HG03060 (cell line): ENCODE results near the gene TMC5.
"Not testable (repeated sequence)": the region's sequence is repeated elsewhere in the genome, so short reads cannot be mapped to it uniquely, and the experiment has no call there.

Experiments
- ATAC-seq: cut with Tn5 transposase; IDR thresholded peaks from one replicate; pipeline ENCODE4 v1.9.1; 2021; ENCODE audit warnings: low read depth, moderate number of reproducible peaks; ENCODE audit not compliant: unreplicated experiment

The TMC5 gene

DNA sequence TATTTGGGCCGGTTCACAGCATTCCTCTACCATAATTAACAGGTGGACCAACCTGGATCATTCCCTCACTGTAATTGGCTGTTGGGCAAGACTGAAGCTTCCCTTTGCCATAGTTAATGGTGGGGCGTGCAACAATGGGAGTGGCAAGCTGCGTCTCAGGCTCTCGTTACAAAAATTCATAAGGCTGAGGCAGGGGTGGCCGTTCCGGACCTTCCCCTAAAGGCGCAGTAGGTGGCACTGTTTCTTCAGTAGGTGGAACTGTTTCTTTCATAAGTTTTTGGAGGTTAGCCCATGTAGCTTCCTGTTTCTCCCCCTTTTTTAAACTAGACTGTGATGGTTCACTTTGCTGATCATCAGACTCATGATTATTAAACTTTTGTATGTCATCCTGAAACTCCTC is 17.0 kb upstream of the TMC5 start:
- ATAC-seq, result no peak

DNA sequence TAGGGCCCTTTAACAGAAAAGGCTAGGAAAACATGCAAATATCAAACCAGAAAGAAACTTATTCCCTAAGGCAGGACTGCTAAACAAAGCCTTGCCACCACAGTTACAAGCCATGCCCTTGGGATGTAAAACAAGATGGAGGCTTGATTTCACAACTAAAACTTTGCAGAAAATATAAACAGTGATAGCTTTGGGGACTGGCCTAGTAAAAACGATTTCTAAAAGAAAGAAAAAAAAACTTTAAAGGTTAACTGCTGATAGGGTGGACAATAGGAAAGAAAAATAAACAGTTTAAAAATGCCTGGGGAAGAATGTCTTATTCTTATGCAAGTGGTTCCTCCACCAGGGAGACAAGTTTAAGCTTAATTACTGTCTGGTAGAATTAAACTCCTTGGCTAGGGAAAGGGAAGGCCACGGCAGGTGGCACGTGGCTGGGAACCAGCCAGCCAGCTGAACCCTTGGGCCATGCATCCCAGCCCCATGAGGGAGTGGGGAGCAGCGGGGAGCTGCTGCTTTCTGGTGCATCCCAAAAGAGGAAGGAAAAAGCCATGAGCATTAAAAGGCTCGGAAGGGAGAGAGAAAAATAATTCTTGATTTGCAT is 10.7 kb upstream of the TMC5 start:
- ATAC-seq, result no peak

DNA sequence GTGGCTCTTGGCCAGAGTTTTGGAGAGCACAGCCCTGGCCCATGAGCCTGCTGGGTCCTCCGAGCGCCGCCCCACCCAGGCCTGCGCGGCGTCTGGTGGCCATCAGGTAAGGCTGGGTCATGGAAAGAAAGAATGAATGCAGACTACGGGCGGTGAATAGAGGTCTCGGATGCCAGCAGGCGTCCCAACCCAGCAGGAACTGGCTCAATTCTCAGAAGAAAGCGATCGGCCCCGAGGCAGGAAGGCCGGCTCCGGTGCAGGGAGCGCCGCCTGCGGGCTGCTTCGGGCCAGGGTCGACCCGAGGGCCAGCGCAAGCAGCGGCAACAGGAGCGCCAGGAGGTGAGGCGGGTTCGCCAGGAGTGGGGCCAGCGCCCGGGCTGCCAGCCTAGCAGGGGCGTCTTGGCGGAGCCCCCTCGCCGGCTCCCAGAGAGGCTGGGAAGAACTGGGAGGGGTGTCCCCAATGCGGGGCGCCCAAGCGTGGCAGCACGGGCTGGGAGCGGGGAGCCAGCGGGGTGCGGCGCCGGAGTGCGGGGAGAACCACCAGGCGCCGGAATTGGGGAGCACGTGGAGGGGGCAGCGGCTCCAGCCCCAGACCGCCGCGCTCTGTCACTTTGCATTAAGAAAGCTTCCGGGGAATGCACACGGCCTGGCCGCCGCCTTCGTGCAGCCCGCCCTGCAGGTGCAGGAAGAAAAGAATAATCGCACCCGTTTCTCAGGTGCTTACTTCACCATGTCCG is 7.1 kb upstream of the TMC5 start:
- no peak for ATAC-seq

DNA sequence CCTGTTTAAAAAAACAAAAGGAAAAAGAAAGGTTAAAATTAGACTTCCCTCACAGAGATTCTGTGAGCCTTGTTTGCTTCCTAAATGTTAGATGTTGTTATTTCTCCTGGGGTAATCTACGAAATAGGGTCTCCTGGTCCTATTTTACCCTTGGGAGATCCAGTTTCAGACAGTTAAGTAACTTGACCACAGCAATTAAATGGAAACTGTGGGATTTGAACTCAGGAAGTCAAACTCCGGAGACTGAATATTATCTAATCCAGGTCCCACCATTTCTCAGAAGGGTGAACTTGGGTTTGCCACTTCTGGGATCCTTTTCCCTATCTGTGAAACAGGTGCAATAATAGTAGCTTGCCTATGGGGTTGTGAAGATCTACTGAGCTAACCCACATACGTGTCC is 6.4 kb upstream of the TMC5 start:
- ATAC-seq, result no peak

DNA sequence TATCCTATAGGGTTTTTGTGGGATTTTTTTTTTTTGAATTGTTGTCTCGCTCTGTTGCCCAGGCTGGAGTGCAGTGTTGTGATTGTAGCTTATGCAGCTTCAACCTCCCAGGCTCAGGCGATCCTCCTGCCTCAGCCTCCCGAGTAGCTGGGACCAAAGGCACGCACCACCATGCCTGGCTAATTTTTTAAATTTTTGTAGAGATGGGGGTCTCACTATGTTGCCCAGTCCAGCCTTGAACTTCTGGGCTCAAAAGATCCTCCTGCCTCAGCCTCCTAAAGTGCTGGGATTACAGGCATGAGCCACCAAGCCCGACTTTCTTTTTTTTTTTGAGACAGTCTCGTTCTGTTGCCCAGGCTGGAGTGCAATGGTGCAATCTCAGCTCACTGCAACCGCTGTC is 5.6 kb upstream of the TMC5 start:
- ATAC-seq, result not testable (repeated sequence)

DNA sequence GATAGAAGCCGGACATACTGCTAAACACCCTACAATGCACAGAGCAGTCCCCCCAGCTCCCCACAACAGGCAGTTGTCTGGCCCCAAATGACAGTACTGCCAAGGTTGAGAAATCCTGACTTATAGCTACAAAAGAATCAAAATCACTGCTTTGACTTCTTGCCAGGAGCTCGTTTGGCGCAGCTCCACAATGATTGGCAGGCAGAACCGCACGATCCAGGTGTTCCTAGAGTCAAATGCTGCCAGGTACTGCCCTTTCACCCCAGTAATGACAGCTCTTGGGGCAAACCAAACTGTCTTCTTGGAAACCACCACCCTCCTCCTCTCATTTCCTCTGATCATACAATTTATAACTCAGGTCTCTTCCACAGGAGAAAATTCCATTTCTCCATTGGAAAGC is 2.2 kb upstream of the TMC5 start:
- no peak for ATAC-seq

DNA sequence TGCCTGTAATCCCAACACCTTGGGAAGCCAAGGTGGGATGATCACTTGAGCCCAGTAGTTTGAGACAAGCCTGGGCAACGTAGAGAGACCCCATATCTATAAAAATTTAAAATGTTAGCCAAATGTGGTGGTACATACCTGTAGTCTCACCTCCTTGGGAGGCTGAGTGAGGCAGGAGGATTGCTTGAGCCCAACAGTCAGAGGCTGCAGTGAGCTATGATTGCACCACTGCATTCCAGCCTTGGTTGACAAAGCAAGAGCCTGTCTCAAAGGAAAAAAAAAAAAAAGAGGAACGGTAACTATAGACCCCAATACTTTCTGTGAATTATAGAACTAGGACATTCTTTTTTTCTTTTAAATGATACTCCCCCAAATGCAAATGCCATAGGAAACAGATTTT is 1.8 kb upstream of the TMC5 start:
- no peak for ATAC-seq

DNA sequence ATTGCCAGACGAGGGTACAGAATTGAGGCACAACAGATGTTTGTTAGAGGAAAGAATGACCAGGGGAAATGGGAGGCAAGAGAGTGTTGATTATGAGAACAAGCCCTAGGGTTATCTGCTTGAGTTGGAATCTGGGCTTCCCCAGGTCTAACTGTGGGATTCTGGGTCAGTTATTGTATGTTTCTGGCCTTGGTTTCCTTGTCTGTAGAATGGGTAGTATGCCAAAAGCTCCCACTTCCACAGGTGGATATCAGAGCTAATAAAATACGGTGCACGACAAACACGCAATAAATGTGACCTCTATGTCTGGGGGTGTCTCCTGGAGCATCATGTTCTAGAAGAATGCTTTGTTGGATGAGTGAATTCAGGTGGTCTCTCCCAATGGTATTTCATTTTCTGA is 517 bp downstream of the TMC5 start:
- ATAC-seq, result no peak

DNA sequence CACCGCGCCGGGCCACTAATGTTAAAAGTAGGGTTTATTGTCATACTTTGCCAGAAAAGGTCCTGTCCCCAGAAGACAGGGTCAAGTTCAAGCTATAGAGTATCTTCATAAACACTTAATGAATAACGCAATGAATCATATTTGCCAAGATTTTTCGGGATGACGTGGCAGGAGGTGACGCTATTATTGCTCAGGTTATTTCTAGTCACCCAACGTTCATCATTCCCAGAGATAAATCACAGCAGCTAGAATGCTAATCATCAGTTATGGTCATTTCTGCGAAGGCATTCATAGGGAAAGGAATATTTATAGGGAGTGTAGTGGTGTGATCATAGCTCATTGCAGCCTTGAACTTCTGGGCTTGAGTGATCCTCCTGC is 2.0 kb downstream of the TMC5 start:
- ATAC-seq, result no peak

DNA sequence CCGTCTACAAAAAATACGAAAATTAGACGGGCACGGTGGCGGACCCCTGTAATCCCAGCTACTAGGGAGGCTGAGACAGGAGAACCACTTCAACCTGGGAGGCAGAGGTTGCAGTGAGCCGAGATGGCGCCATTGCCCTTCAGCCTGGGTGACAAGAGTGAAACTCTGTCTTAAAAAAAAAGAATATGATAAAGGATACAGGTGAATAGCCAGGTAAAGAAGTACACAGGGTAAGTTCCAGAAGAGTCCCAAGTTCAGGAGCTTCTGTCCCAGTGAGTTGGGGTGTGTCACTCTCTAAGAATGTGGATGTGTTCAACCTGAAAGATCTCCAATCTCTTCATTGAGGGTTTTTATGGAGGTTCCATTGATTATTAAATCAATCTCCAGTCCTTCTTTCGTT is 6.8 kb downstream of the TMC5 start:
- ATAC-seq, result no peak

DNA sequence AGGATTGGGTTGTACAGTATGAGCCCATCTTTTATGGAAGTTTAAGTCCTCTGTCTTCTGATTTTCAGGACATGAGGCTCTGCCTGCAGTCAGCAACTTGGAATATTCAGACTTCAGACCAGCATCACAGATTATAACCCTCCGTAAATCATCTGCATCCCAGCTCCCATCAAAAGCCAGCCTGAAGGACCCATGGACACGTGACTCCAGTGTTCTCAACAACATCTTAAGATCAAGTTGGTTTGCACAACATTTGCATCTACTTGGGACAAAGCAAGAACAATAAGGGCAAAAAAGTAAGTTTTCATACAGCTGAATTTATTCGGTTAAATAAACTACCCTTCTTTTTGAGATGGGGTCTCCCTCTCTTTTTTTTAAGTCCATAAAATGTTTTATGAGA is 12.7 kb downstream of the TMC5 start:
- no peak for ATAC-seq

DNA sequence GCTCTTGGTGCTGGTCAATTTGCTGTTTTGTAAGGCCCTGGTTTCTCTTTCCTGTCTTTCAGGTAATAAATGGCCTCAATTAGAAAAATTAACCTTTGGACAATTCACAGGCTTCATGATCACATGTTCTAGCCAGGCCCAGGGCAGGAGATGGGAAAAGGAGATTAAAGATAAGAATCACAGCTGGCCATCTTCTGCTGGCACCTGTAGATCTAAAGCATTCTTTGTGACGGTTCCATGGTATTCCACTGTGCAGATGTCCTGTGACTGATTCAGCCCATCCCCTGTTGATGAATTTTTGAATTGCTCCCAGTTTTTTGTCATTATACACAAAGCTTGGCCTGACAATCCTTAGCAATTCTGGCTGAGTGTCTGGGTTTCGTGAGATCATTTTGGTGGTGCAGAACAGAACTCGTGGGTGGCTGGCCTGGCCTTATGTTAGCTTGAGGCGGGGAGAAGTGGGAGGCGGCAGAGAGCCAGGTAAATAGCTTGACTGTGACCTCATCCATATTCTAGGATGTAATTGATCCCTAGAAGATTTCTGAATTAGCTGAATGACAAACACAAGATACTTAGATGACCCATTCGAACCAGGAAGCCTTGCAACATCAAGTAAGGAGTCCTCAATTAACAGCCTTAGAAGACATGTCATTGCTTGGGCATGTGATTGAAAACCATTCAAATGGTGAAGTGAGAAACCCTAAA is 14.1 kb downstream of the TMC5 start:
- no peak for ATAC-seq

DNA sequence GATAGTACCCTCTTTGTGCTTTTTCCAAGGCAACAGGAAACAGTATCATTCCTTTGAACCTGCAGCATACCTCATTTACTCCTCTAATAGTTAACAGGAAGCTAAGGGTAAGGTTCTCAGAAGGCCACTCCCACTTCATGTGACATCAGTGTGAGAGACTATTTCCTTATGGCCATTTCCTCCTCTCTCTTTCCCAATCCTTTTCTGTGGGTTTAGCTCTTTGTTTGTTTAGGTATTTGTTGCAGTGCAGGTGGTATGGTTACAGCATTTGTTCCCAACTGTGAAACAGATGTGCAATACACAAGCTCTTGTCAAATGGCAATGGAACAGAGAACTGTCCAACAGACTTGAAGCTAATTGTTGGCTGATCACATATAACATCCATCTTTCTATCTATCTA is 14.7 kb downstream of the TMC5 start:
- ATAC-seq, result no peak

DNA sequence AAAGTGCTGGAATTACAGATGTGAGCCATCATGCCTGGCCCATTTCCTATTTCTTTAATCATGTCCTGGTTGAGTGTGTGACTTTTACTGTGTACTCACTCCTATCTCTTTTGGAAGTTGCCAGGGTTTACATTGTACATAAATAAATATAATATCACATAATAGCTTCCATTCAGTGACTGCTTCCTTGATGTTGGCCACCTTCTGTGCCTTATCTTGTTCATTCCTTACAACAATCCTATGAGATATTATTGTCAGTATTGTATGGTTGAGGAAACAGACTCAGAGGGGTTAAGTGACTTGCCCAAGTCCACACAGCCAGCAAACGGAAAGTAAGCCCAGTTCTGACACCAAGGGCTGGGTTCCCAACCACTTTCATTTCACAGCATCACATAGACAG is 16.9 kb downstream of the TMC5 start:
- ATAC-seq, result no peak

DNA sequence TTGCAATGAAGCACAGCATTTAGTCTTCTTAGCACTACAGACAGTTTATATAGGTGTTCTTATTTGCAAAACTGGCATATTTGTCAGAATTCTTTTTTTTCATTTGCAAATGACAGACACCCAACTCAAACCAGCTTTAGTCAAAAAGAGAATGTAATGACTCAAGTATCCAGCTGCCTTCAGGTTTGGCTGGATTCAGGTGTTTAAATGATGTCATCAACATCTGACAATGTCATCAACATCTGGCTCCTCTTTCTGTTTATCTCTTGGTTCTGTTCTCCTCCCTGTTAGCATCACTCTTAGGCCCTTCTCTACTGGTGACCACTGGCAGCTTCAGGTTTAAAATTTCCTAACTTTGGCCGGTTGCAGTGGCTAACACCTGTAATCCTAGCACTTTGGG is 18.9 kb downstream of the TMC5 start:
- ATAC-seq, result no peak

DNA sequence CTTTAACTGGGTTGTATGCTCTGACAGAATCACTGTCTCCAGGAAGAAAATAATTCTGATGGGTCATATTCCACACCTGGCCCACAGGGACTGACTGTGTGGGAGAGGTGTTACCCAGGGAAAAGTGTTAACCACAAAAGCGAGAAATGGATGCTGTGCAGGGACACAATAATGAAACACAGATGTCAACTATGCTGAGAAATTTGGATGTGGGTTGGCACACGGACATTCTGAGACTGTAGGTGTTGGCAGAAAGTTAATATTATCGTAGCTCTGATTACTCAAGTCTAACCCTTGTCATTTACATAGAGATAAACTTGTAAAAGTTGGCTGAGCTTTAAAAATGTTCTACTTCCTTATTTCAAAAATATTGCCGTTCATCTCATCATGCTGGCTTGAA is 19.6 kb downstream of the TMC5 start:
- no peak for ATAC-seq

DNA sequence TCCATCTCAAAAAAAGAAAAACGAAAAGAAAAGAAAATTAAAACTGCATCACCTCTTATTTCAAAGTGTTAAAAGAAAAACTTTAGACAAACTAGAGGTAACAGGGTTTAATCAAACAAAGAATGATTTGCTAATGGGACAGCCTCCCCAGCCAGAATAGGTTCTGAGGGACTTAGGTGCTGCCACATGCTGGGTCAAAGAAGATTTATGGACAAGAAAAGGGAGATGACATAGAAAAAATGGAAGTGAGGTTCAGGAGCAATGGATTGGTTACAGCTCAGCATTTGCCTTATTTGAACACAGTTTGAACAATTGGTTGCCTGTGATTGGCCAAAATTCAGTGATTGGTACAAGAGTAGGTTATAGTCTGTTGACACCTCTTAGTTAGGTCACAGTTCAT is 21.1 kb downstream of the TMC5 start:
- ATAC-seq, result no peak

DNA sequence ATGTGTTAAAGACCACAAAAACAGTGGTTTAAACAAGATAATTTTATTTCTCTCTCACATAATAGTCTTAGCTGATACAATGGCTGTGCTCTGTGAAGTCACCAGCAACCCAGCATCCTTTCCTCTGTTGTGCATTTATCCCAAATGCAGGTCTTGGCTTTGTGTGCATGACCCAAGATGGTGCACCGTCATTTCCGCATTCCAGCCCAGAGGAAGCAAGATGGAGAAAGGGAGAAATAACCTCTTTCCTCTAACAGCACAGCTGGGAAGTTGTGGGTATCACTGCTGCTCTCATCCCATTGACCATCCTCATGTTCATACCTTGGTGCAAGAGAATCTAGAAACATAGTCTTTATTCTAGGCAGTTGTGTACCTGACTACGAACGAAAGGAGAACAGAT is 21.8 kb downstream of the TMC5 start:
- ATAC-seq, result no peak

DNA sequence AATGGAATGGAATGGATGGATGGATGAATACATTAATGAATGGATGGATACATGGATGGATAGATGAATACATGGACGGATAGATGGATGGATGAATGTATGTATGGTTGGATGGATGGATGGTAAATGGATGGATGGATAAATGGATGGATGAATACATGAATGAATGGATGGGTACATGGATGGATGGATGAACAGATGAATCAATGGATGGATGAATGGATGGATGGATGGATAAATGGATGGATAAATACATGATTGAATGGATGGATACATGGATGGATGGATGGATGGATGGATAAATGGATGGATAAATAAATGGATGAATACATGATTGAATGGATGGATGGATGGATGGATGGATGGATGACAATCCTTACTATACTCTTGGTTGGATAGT is 26.0 kb downstream of the TMC5 start:
- no peak for ATAC-seq

DNA sequence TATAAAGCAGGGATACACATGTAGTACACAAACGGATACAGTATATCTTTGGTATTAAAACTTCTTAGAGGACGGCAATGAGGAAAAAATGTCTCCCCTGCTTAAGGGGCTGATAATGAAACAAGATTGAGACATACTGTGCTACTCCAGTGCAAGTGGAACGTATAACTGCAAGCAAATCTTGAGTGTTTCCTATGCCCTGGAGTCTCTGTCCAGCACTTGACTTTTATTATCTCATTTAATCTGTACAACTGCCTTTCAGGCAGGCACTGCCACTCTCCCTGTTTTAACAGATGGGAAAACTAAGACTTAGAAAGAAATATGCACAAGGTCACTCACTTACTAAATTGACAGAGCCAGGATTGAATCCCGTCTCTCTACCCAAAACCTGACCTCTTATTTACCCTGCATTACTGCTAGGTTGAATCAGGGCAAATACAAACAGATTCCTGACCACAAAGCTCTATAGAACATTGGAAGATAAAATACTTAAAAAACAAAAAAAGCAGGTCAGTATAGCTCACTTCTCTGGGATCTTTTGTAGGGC is 28.7 kb downstream of the TMC5 start:
- ATAC-seq, result no peak

DNA sequence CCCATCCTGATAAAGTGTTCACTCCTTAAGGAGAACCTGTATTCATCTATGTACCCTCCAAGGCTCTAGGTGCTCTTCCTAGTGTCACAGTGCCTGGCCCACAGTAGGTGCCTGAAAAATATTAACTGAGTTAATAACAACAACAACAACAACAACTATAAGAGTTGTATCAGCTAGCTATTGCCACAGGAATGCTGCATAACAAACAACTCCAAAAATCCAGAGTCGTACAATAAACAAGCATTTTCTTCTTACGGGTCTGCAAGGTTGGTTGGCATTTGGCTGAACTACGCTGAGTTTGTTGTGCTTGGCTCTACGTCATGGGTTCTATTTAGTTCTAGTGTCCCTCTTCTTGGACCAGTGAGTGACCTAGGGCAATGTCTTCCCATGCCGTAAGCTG is 29.2 kb downstream of the TMC5 start:
- no peak for ATAC-seq

DNA sequence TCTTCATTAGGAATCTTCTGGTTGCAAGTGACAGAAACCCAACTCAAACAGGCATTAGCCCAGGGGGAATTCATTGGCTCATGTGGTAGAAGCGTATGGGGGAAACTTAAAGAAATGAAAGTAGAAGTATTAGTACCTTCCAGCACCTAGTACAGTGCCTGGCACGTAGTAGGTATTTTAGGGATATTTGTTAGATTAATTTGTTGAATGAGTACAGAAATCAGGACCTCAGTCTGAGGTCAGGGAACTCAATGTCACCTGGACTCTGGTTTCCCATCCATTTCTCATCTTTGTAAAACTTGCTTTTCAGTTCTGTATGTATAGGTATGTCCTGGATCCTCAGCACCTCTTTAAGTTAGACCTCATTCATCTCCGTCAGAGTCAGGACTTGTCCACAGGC is 32.5 kb downstream of the TMC5 start:
- no peak for ATAC-seq
